Stimulated activated CD4-positive, alpha-beta T cell treated with anti-CD3 and anti-CD28 coated beads, Interleukin-4, amount 100 ng/mL, for 24 hours (primary cell): Measurements from ENCODE around the gene SYTL3.

ENCODE experiments used
- DNase-seq: peaks from one replicate; pipeline ENCODE4 v3.0.0-alpha.2; 2020

The SYTL3 gene

DNA sequence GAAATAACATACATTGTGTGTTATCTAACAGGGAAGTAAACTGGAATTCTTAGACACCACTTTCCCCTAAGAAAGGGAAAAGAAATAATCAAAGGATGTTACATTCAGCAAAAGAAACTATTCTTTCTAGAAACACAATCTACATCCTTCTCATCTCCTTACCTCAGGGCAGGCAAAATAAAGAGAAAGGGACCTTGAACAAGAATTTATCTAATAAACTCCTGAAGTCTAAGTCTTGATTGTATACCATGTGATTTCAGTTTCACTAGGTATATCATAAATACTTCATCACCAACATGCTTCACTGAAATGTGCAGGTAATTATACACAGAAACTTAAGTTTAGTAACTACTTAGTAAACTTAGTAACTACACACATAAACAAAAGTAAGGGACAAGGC, 154.4 kb downstream of the SYTL3 start:
- DNase-seq, result no peak

DNA sequence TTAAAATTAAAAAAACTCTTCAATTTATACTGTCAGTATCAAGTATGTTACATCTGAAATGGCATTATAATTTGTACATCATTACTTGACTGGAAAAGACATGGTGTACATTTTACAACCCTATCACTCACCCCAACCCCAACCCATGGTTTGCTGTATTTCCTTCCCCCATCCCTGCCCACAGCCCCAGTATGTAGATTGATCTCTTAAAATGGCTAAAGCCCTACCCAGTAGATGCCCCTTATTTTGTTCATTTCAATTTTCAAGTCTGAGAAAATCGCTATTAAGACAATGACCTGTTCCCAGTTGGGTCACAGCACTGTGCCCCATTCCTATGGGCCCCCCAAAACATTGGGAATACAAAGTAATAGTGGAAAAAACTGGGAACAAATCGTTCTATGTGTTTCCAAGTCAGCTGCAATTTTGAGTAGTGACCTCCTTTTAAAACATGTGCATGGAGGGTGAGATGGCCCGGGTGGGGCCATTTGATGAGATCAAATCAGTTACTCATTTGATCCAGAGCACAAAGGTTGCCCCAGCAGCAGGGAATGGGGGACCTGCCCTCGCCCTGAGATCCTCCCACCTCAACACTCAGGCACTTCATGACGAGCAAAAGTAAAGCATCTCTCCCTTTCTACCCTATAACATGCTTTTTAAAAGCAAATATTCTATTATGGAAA, 156.0 kb downstream of the SYTL3 start:
- no peak for DNase-seq

GRCh38 chr6:158807515-158808441, 157.9 kb downstream of the SYTL3 start:
- no peak for DNase-seq

GRCh38 chr6:158808442-158808833, 158.6 kb downstream of the SYTL3 start:
- DNase-seq, result no peak

DNA sequence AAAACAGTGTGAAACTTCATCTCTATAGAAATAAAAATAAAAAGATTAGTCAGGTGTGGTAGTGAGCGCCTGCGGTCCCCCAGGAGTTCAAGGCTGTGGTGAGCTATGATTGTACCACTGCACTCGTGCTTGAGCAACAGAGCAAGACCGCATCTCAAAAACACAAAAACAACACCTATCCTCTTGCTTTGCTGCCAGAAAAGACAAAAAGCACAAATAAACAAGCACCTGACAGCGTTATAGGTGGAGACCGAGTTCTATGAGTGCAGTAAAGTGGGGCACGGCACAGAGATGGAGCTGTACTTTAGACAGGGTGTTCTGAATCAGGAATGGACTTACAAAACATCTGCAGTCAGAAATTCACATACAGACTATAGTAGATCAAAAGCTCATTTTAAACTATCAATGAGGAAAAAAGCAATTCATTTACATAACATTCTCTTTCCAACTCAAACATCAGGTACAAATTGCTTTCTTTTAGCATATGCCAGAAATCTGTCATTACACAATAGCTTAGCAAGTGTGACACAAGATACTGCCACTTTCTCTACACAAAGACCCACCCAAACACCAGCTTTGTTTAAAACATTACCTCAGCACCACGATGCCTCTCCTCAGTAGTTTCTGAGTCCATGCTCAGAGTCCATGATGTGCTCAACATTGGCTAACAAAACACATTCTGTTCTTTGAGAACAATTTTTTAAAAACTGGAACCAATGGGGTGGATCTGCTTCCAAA, 159.3 kb downstream of the SYTL3 start:
- DNase-seq, result no peak

GRCh38 chr6:158810155-158811095, 160.6 kb downstream of the SYTL3 start:
- DNase-seq, result no peak

DNA sequence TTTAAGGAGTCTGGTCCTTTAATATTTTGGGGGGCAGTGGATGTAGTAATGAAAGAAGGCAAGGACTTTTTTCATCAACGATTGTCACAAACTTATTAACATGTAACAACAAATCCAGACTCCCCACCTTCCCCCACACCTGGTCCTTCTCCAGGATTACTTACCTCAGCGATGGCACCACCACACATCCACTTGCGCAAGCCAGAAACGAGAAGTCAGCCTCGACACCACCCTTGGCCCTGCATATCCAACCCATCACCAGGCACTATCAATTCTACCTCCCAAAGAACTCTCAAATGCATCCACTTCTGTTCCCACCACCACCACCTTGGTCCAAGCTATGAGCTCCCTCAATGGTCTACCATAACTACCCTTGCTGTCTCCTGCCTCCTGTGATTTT, 162.8 kb downstream of the SYTL3 start:
- DNase-seq, result no peak

DNA sequence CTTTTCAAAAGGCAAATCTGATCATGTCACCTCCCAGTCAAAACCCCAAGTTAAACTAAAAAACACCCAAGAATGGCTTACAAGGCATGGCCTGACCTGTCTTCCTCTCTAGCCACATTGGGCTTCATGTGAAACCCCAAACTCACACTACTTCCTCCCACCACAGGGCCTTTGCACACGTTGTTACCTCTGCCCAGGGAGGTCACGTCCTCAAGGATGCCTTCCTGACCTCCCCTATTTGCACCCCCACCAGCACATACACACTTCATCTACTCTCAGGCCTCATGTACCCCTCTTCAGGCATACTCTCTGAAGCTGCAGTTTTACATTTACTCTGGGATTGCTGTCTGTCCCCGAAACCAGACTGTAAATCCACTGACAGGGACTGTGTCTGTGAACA, 163.2 kb downstream of the SYTL3 start:
- no peak for DNase-seq
